ENCODE measurements around the gene AGBL2. TPM values are rescaled to one million over a fixed set of nuclear protein-coding genes. Genes with fewer than 3 reads are reported as not detected.
"Not testable (repeated sequence)": the region's sequence is repeated elsewhere in the genome, so short reads cannot be mapped to it uniquely, and the experiment has no call there.

Gene AGBL2
- 1 to 10 TPM; 1.1 to 5.1 (median 2.2) TPM for total RNA-seq
- 1 to 10 TPM; 2.0 to 3.6 (median 2.9) TPM for polyA plus RNA-seq
- long read RNA-seq, donor 1 = 0 reads
- long read RNA-seq, donor 2 = 0 reads

GRCh38 chr11:47715082-47715669 lies at the start of gene AGBL2:
AGBL2 (minus strand) TSS chr11:47715369; CDS start chr11:47714650, 719 bp downstream.
- peaks cover 0 to 42% (median 38%) of the 10 kb centered on the region in 6 donors for H3K36me3 ChIP-seq
- 0 to 1% (median 0%) methylated on average over 14 to 35 of the region's 35 CpGs for WGBS, 5 donors
- TF ChIP-seq POLR2A (IDR thresholded peaks at IDR 0.05) (peak in 1 of 3 donors; percentile 58), POLR2AphosphoS5 (IDR thresholded peaks at IDR 0.05) (peak; percentile 94 to 97 (median 95)), CTCF (IDR thresholded peaks at IDR 0.05 in 8 of 11, conservative IDR thresholded peaks at IDR 0.05 in 3 of 11) (no peak)
- peak within 1 kb of the TSS; percentile 55 to 96 (median 82) for H3K4me3 ChIP-seq
- H3K9me3 ChIP-seq = no peaks in the 10 kb centered on the region
- no peaks in the 10 kb centered on the region for H3K27me3 ChIP-seq (replicated peaks in 1 of 7)
- intact Hi-C loops (cut with DNase I; ENCODE audit: low total_unique reads) = no loop called here
- peaks cover 4 to 20% (median 12%) of the 10 kb centered on the region in 6 donors for H3K4me1 ChIP-seq
- peak; percentile 97 for DNase-seq
- H3K27ac ChIP-seq = peak within 1 kb of the TSS; percentile 64 to 91 (median 83)

GRCh38 chr11:47759291-47759690 lies 44.1 kb upstream of the AGBL2 start:
- intact Hi-C loops (cut with DNase I; ENCODE audit: low total_unique reads) = not testable (repeated sequence)
- 88 to 98% (median 93%) methylated on average over 11 of the region's 11 CpGs for WGBS, 5 donors
- peaks cover 0 to 100% (median 84%) of the 10 kb centered on the region in 6 donors for H3K36me3 ChIP-seq

DNA sequence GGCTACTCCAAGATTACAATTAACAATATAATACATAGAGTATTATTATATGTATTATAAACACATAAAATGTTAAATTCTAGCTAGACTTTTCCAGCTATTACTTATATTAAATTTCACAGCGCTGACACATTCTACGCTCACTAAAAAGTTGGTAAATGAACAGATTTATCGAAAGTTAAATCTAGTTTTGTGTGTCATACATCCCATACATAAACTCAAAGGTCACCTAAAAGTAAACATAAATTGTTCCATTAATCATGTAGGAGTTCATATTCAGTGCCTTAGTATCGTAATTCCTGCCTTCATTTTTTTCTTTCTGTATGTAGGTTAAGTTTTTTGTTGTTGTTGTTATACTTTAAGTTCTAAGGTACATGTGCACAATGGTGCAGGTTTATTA lies 41.0 kb upstream of the AGBL2 start:
- Histone ChIP-seq H3K27ac (no peak overlapping the region), H3K9me3 (no peaks in the 10 kb centered on the region), H3K27me3 (replicated peaks in 1 of 7) (no peaks in the 10 kb centered on the region), H3K4me1 (peaks cover 0 to 8% (median 0%) of the 10 kb centered on the region in 6 donors), H3K4me3 (no peak overlapping the region), H3K36me3 (peaks cover 4 to 100% (median 87%) of the 10 kb centered on the region in 6 donors)
- DNase-seq = no peak
- 93 to 99% (median 98%) methylated on average over 4 of the region's 4 CpGs for WGBS, 5 donors
- intact Hi-C loops (cut with DNase I; ENCODE audit: low total_unique reads) = no loop called here
- TF ChIP-seq POLR2AphosphoS5 (IDR thresholded peaks at IDR 0.05) (no peak), CTCF (IDR thresholded peaks at IDR 0.05 in 8 of 11, conservative IDR thresholded peaks at IDR 0.05 in 3 of 11) (no peak), POLR2A (IDR thresholded peaks at IDR 0.05) (no peak)

More at GRCh38 chr11:47759291-47759690, 44.1 kb upstream of the AGBL2 start:
- H3K4me1 ChIP-seq = peaks cover 0 to 18% (median 2%) of the 10 kb centered on the region in 6 donors
- not testable (repeated sequence) for H3K4me3 ChIP-seq; DNase-seq; H3K9me3 ChIP-seq; H3K27ac ChIP-seq; H3K27me3 ChIP-seq (replicated peaks in 1 of 7)

- Histone ChIP-seq H3K4me3 (no peak overlapping the region), H3K27ac (no peak overlapping the region), H3K9me3 (no peaks in the 10 kb centered on the region), H3K27me3 (replicated peaks in 1 of 7) (no peaks in the 10 kb centered on the region), H3K36me3 (peaks cover 15 to 100% (median 94%) of the 10 kb centered on the region in 6 donors), H3K4me1 (no peaks in the 10 kb centered on the region)
- TF ChIP-seq POLR2AphosphoS5 (IDR thresholded peaks at IDR 0.05) = no peak
- no peak for TF ChIP-seq CTCF (IDR thresholded peaks at IDR 0.05 in 8 of 11, conservative IDR thresholded peaks at IDR 0.05 in 3 of 11)
- TF ChIP-seq POLR2A (IDR thresholded peaks at IDR 0.05) = no peak
- intact Hi-C loops (cut with DNase I; ENCODE audit: low total_unique reads) = no loop called here
- WGBS, 5 donors = 78 to 92% (median 90%) methylated on average over 5 of the region's 5 CpGs
- DNase-seq = no peak
These were observed 35.6 kb upstream of the AGBL2 start for GRCh38 chr11:47750725-47751124.

DNA sequence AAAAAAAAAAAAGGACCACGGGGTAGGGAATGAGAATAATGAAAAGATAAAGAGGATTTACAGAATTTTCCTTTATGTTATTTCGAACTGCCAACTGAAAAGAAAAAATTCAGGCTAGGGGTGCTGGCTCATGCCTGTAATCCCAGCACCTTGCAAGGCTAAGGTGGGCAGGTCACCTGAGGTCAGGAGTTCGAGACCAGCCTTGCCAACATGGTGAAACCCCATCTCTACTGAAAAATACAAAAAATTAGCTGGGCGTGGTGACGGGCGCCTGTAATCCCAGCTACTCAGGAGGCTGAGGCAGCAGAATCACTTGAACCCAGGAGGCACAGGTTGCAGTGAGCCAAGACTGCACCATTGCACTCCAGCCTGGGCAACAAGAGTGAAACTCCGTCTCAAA lies 27.3 kb upstream of the AGBL2 start:
- H3K27ac ChIP-seq; H3K4me1 ChIP-seq; intact Hi-C loops (cut with DNase I; ENCODE audit: low total_unique reads); H3K4me3 ChIP-seq; H3K27me3 ChIP-seq (replicated peaks in 1 of 7); H3K9me3 ChIP-seq; DNase-seq: not testable (repeated sequence)
- H3K36me3 ChIP-seq = peaks cover 4 to 100% (median 98%) of the 10 kb centered on the region in 6 donors
- 92 to 98% (median 96%) methylated on average over 7 of the region's 7 CpGs for WGBS, 5 donors

DNA sequence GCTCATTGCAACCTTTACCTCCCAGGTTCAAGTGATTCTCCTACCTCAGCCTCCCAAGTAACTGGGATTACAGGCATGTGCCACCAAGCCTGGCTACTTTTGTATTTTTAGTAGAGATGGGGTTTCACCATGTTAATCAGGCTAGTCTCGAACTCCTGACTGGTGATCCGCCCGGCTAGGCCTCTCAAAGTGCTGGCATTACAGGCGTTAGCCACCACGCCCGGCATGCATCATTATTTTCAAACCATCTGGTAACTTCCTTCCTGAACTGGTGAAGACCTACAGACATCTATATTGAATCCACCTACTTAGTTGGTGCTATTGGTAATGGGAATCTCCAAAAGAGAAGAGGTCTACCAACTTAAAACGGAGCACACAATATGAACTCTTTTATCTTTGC lies 22.6 kb upstream of the AGBL2 start:
- H3K4me3 ChIP-seq; H3K27ac ChIP-seq; H3K4me1 ChIP-seq; H3K9me3 ChIP-seq; H3K27me3 ChIP-seq (replicated peaks in 1 of 7); DNase-seq: not testable (repeated sequence)
- peaks cover 6 to 100% (median 97%) of the 10 kb centered on the region in 6 donors for H3K36me3 ChIP-seq
- WGBS, 5 donors = 66 to 92% (median 80%) methylated on average over 7 of the region's 7 CpGs
- intact Hi-C loops (cut with DNase I; ENCODE audit: low total_unique reads) = loop anchor here (10.0 kb wide), 1 partner anchor 67 kb away; no protein-coding TSS in a partner anchor

Measured in spleen (tissue), 13 donors.